ENCODE measurements around the gene GAREM1.

DNA sequence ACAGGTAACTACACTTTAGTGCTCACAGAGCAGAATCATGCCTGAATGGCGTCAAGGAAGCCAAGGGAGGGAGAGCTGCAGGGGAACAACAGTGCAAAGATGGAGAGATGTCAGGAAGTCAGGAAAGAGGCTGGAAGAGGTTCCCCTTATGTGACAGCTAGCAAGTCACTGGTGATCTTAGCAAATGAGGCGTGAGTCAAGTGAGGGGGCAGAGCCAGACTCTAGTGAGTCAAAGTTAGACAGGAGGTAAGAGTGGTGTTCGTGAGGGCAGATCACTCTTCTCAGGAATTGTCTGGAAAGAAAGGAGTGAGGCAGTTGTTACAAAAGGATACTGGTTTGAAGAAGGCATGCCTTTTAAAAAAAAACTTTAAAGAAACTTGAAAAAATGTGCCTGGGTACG, 193.8 kb downstream of the GAREM1 start:
- TF ChIP-seq, protein P1, sequence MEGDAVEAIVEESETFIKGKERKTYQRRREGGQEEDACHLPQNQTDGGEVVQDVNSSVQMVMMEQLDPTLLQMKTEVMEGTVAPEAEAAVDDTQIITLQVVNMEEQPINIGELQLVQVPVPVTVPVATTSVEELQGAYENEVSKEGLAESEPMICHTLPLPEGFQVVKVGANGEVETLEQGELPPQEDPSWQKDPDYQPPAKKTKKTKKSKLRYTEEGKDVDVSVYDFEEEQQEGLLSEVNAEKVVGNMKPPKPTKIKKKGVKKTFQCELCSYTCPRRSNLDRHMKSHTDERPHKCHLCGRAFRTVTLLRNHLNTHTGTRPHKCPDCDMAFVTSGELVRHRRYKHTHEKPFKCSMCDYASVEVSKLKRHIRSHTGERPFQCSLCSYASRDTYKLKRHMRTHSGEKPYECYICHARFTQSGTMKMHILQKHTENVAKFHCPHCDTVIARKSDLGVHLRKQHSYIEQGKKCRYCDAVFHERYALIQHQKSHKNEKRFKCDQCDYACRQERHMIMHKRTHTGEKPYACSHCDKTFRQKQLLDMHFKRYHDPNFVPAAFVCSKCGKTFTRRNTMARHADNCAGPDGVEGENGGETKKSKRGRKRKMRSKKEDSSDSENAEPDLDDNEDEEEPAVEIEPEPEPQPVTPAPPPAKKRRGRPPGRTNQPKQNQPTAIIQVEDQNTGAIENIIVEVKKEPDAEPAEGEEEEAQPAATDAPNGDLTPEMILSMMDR (IDR thresholded peaks at IDR 0.05), result no peak
- no peak for TF ChIP-seq POLR2A (IDR thresholded peaks at IDR 0.05)
